ENCODE measurements around the gene EMC8.
A peak's percentile ranks its signal among the peaks of the same experiment; 100 is the strongest.

Gene EMC8

GRCh38 chr16:85750146-85750826 lies 49.1 kb downstream of the EMC8 start:
- no peak overlapping the region for H2AK5ac ChIP-seq (ENCODE audit: low read length)
- peak; percentile 57 to 70 for DNase-seq
- H3K79me1 ChIP-seq (ENCODE audit: low read length) = peaks cover 10% of the 10 kb centered on the region
- peaks cover 3% of the 10 kb centered on the region for H3K79me2 ChIP-seq (ENCODE audit: control insufficient read depth, insufficient read depth, low read length, poor library complexity)
- H3K27ac ChIP-seq (ENCODE audit: low read depth, low read length) = peak overlapping the region; percentile 11
- peak overlapping the region; percentile 32 for H2AFZ ChIP-seq (ENCODE audit: insufficient read depth, low read length, poor library complexity)
- peak overlapping the region; percentile 28 for H4K91ac ChIP-seq (ENCODE audit: low read depth, low read length)
- H2BK120ac ChIP-seq (ENCODE audit: insufficient read depth, low read length, poor library complexity) = peak overlapping the region; percentile 70
- peak overlapping the region; percentile 90 for H3K4me2 ChIP-seq (ENCODE audit: low read length)
- H3K4me1 ChIP-seq (ENCODE audit: control insufficient read depth in 1 of 2, insufficient read depth in 2 of 2, low read length in 2 of 2) = peaks cover 11 to 31% of the 10 kb centered on the region in 2 experiments
- WGBS (ENCODE audit: extremely low coverage, insufficient coverage, insufficient read length) = no CpG with 5 or more reads among the region's 51 CpGs
- peak overlapping the region; percentile 1 for H3K4ac ChIP-seq (ENCODE audit: low read depth, low read length)
- no peak overlapping the region for H2BK12ac ChIP-seq (ENCODE audit: low read length)
- H3K4me3 ChIP-seq (ENCODE audit: low read depth, low read length) = peak overlapping the region; percentile 64
- peak overlapping the region; percentile 49 for H4K12ac ChIP-seq (ENCODE audit: low read depth, low read length)
- H3K36me3 ChIP-seq (ENCODE audit: control insufficient read depth in 1 of 2, insufficient read depth in 2 of 2, low read length in 2 of 2) = no peaks in the 10 kb centered on the region
- peak overlapping the region; percentile 69 for H4K8ac ChIP-seq (ENCODE audit: low read depth, low read length)
- no peak overlapping the region for H3K23ac ChIP-seq (ENCODE audit: low read length)
- H3K18ac ChIP-seq (ENCODE audit: low read length) = peak overlapping the region; percentile 35
- H3K14ac ChIP-seq (ENCODE audit: low read length) = peak overlapping the region; percentile 69
- H2BK5ac ChIP-seq (ENCODE audit: low read depth, low read length, poor library complexity) = peak overlapping the region; percentile 24
- H3K27me3 ChIP-seq (ENCODE audit: insufficient read depth, low read length) = peaks cover 5% of the 10 kb centered on the region
- peaks cover 5% of the 10 kb centered on the region for H3K9me3 ChIP-seq (ENCODE audit: insufficient read depth, low read depth, low read length)
- no peak overlapping the region for H3K9ac ChIP-seq (ENCODE audit: low read length)

GRCh38 chr16:85749771-85750145 lies 49.6 kb downstream of the EMC8 start:
- H2AFZ ChIP-seq (ENCODE audit: insufficient read depth, low read length, poor library complexity) = no peak overlapping the region
- peak overlapping the region; percentile 14 for H2BK120ac ChIP-seq (ENCODE audit: insufficient read depth, low read length, poor library complexity)
- no peak overlapping the region for H2BK12ac ChIP-seq (ENCODE audit: low read length)
- H2BK5ac ChIP-seq (ENCODE audit: low read depth, low read length, poor library complexity) = no peak overlapping the region
- peak overlapping the region; percentile 90 for H3K4me2 ChIP-seq (ENCODE audit: low read length)
- peaks cover 5% of the 10 kb centered on the region for H3K27me3 ChIP-seq (ENCODE audit: insufficient read depth, low read length)
- peak overlapping the region; percentile 64 for H3K4me3 ChIP-seq (ENCODE audit: low read depth, low read length)
- peak overlapping the region; percentile 6 for H3K18ac ChIP-seq (ENCODE audit: low read length)
- H3K9ac ChIP-seq (ENCODE audit: low read length) = peak overlapping the region; percentile 43
- H4K91ac ChIP-seq (ENCODE audit: low read depth, low read length) = peak overlapping the region; percentile 22
- peaks cover 10% of the 10 kb centered on the region for H3K79me1 ChIP-seq (ENCODE audit: low read length)
- no peak overlapping the region for H2AK5ac ChIP-seq (ENCODE audit: low read length)
- peak overlapping the region; percentile 5 for H4K8ac ChIP-seq (ENCODE audit: low read depth, low read length)
- no peak overlapping the region for H3K4ac ChIP-seq (ENCODE audit: low read depth, low read length)
- DNase-seq = no peak
- peaks cover 3% of the 10 kb centered on the region for H3K79me2 ChIP-seq (ENCODE audit: control insufficient read depth, insufficient read depth, low read length, poor library complexity)
- WGBS (ENCODE audit: extremely low coverage, insufficient coverage, insufficient read length) = no CpG with 5 or more reads among the region's 14 CpGs
- H3K14ac ChIP-seq (ENCODE audit: low read length) = no peak overlapping the region
- peaks cover 11 to 31% of the 10 kb centered on the region in 2 experiments for H3K4me1 ChIP-seq (ENCODE audit: control insufficient read depth in 1 of 2, insufficient read depth in 2 of 2, low read length in 2 of 2)
- no peaks in the 10 kb centered on the region for H3K36me3 ChIP-seq (ENCODE audit: control insufficient read depth in 1 of 2, insufficient read depth in 2 of 2, low read length in 2 of 2)
- H3K27ac ChIP-seq (ENCODE audit: low read depth, low read length) = peak overlapping the region; percentile 11
- no peak overlapping the region for H3K23ac ChIP-seq (ENCODE audit: low read length)
- H3K9me3 ChIP-seq (ENCODE audit: insufficient read depth, low read depth, low read length) = peaks cover 5% of the 10 kb centered on the region
- H4K12ac ChIP-seq (ENCODE audit: low read depth, low read length) = no peak overlapping the region

GRCh38 chr16:85746460-85747215 lies 52.7 kb downstream of the EMC8 start:
- no peak overlapping the region for H4K12ac ChIP-seq (ENCODE audit: low read depth, low read length)
- no peaks in the 10 kb centered on the region for H3K36me3 ChIP-seq (ENCODE audit: control insufficient read depth in 1 of 2, insufficient read depth in 2 of 2, low read length in 2 of 2)
- no peak overlapping the region for H2BK5ac ChIP-seq (ENCODE audit: low read depth, low read length, poor library complexity)
- peak overlapping the region; percentile 50 for H4K91ac ChIP-seq (ENCODE audit: low read depth, low read length)
- H3K27ac ChIP-seq (ENCODE audit: low read depth, low read length) = peak overlapping the region; percentile 4
- peaks cover 5% of the 10 kb centered on the region for H3K27me3 ChIP-seq (ENCODE audit: insufficient read depth, low read length)
- WGBS (ENCODE audit: extremely low coverage, insufficient coverage, insufficient read length) = no CpG with 5 or more reads among the region's 13 CpGs
- H3K79me2 ChIP-seq (ENCODE audit: control insufficient read depth, insufficient read depth, low read length, poor library complexity) = peaks cover 3% of the 10 kb centered on the region
- no peak overlapping the region for H2AK5ac ChIP-seq (ENCODE audit: low read length)
- no peak overlapping the region for H2BK12ac ChIP-seq (ENCODE audit: low read length)
- no peak overlapping the region for H3K14ac ChIP-seq (ENCODE audit: low read length)
- H3K9ac ChIP-seq (ENCODE audit: low read length) = no peak overlapping the region
- H3K4ac ChIP-seq (ENCODE audit: low read depth, low read length) = no peak overlapping the region
- peak; percentile 81 to 94 for DNase-seq
- no peak overlapping the region for H3K4me2 ChIP-seq (ENCODE audit: low read length)
- no peak overlapping the region for H3K23ac ChIP-seq (ENCODE audit: low read length)
- H2AFZ ChIP-seq (ENCODE audit: insufficient read depth, low read length, poor library complexity) = no peak overlapping the region
- peaks cover 7 to 23% of the 10 kb centered on the region in 2 experiments for H3K4me1 ChIP-seq (ENCODE audit: control insufficient read depth in 1 of 2, insufficient read depth in 2 of 2, low read length in 2 of 2)
- no peak overlapping the region for H4K8ac ChIP-seq (ENCODE audit: low read depth, low read length)
- H3K18ac ChIP-seq (ENCODE audit: low read length) = no peak overlapping the region
- peaks cover 5% of the 10 kb centered on the region for H3K9me3 ChIP-seq (ENCODE audit: insufficient read depth, low read depth, low read length)
- H2BK120ac ChIP-seq (ENCODE audit: insufficient read depth, low read length, poor library complexity) = peak overlapping the region; percentile 26
- peaks cover 10% of the 10 kb centered on the region for H3K79me1 ChIP-seq (ENCODE audit: low read length)
- no peak overlapping the region for H3K4me3 ChIP-seq (ENCODE audit: low read depth, low read length)

- Histone ChIP-seq H3K4me2 (ENCODE audit: low read length) (no peak overlapping the region), H3K9me3 (ENCODE audit: insufficient read depth, low read depth, low read length) (peaks cover 2% of the 10 kb centered on the region), H2BK5ac (ENCODE audit: low read depth, low read length, poor library complexity) (no peak overlapping the region), H3K4ac (ENCODE audit: low read depth, low read length) (no peak overlapping the region), H2BK120ac (ENCODE audit: insufficient read depth, low read length, poor library complexity) (no peak overlapping the region), H3K4me3 (ENCODE audit: low read depth, low read length) (no peak overlapping the region), H3K4me1 (ENCODE audit: control insufficient read depth in 1 of 2, insufficient read depth in 2 of 2, low read length in 2 of 2) (peaks cover 0 to 2% of the 10 kb centered on the region in 2 experiments), H3K79me2 (ENCODE audit: control insufficient read depth, insufficient read depth, low read length, poor library complexity) (no peaks in the 10 kb centered on the region), H3K27me3 (ENCODE audit: insufficient read depth, low read length) (no peaks in the 10 kb centered on the region), H3K79me1 (ENCODE audit: low read length) (peaks cover 2% of the 10 kb centered on the region), H3K9ac (ENCODE audit: low read length) (no peak overlapping the region), H3K14ac (ENCODE audit: low read length) (no peak overlapping the region), H2BK12ac (ENCODE audit: low read length) (no peak overlapping the region), H3K27ac (ENCODE audit: low read depth, low read length) (peak overlapping the region; percentile 61), H3K18ac (ENCODE audit: low read length) (no peak overlapping the region), H3K23ac (ENCODE audit: low read length) (no peak overlapping the region), H3K36me3 (ENCODE audit: control insufficient read depth in 1 of 2, insufficient read depth in 2 of 2, low read length in 2 of 2) (no peaks in the 10 kb centered on the region), H4K12ac (ENCODE audit: low read depth, low read length) (no peak overlapping the region), H2AK5ac (ENCODE audit: low read length) (no peak overlapping the region), H4K91ac (ENCODE audit: low read depth, low read length) (no peak overlapping the region), H2AFZ (ENCODE audit: insufficient read depth, low read length, poor library complexity) (no peak overlapping the region), H4K8ac (ENCODE audit: low read depth, low read length) (no peak overlapping the region)
- DNase-seq = peak; percentile 74 to 82
- no CpG with 5 or more reads among the region's 13 CpGs for WGBS (ENCODE audit: extremely low coverage, insufficient coverage, insufficient read length)
Observed at GRCh38 chr16:85738923-85739715, 60.2 kb downstream of the EMC8 start.

Data from trophoblast cell (in vitro differentiated cells and primary cell).